SK-N-SH treated with all-trans-retinoic acid at 6 μM for 48 hours (cell line): ENCODE data around the gene DEFB129.

ENCODE experiments used
- CREB5 ChIP-seq: fragments of 250-450 bp; sonication (Bioruptor Pico); IDR thresholded peaks from 2 replicates; pipeline ENCODE4 v1.5.1; 2020; ENCODE audit warnings: low read depth, mild to moderate bottlenecking, moderate library complexity
- GLIS3 ChIP-seq: fragments of 250-450 bp; sonication (Bioruptor Pico); IDR thresholded peaks from 2 replicates; pipeline ENCODE4 v1.5.0; 2020; ENCODE audit warnings: mild to moderate bottlenecking, moderate library complexity
- ZNF565 ChIP-seq: fragments of 450-650 bp; formaldehyde crosslinking; conservative IDR thresholded peaks from 2 replicates; pipeline ENCODE4 v1.5.0; 2020; ENCODE audit warnings: low read depth, mild to moderate bottlenecking, moderate library complexity
- TF ChIP-seq, protein P1 (sequence below): fragments of 250-450 bp; sonication (Bioruptor Pico); IDR thresholded peaks from 2 replicates; pipeline ENCODE4 v1.8.0; 2020; ENCODE audit warnings: mild to moderate bottlenecking, moderate library complexity, borderline replicate concordance

DNA sequence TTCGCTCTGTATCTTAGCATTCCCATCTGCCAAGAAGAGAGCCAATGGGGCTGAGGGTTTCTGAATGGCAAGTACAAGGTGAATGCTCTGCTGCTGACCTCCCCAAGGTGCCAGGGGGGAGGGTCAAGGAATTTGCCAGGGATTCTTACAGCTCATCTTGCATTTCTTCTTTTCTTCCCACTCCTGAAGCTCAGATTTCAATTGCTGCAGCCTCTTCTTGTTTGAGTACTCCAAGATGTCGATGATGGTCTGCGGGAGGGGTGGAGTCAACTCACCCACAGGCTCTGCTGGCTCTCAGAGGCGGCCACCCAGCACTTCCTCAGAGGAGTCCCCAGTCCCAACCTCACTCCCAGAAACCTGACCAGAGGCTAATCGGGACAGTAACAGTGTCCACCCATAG lies 51.1 kb downstream of the DEFB129 start:
- TF ChIP-seq ZNF565 (no peak), CREB5 (CRISPR knock-in tag) (no peak), GLIS3 (no peak)
- TF ChIP-seq, protein P1, sequence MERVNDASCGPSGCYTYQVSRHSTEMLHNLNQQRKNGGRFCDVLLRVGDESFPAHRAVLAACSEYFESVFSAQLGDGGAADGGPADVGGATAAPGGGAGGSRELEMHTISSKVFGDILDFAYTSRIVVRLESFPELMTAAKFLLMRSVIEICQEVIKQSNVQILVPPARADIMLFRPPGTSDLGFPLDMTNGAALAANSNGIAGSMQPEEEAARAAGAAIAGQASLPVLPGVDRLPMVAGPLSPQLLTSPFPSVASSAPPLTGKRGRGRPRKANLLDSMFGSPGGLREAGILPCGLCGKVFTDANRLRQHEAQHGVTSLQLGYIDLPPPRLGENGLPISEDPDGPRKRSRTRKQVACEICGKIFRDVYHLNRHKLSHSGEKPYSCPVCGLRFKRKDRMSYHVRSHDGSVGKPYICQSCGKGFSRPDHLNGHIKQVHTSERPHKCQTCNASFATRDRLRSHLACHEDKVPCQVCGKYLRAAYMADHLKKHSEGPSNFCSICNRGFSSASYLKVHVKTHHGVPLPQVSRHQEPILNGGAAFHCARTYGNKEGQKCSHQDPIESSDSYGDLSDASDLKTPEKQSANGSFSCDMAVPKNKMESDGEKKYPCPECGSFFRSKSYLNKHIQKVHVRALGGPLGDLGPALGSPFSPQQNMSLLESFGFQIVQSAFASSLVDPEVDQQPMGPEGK, result no peak
